NCI-H2196 treated with DMSO at 0.1 percent for 48 hours (cell line): Measurements from ENCODE around the gene OTUD3.

Experiments used
- DNase-seq: peaks from one replicate; lab custom pipeline; 2025; ENCODE audit not compliant: unreplicated experiment; lab: John Stamatoyannopoulos, UW

OTUD3 gene

DNA sequence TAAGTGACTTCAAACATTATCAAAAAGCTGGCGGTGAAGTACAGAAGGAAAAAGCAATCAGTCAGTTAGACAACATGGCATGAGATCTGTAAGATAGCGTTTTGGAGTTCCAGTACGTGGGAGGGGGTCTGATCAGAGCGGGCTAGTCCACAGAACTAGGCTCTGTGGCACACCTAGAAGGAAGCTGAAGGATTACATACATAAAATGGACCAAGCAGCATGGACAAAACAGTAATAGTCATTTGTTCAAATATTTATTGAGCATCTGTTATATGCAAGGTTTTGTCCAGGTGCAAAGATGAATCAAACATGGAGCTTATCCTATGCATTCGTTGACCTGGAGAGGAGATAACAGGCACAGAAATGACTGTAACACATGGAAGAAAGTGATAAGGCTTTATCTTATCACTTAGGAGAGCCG lies 64.1 kb downstream of the OTUD3 start:
- no peak for DNase-seq

DNA sequence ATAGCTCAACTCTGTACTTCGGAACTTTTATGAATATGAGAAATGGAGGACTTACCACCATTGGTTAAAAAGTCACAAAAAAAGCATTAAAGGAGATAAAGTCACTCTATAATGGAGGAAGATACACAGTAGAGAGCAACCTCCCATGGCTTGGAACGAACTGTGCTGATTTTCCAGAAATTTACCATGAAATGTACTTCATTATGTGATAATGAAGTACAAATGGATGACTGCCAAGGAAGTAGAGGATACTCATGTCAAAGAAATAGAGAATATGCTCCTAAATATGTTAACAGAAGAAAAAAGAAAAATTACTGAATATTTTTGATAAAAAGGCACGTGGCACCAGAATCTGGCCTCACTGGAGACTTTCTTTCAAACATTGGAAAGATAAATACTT lies 64.8 kb downstream of the OTUD3 start:
- DNase-seq, result no peak

DNA sequence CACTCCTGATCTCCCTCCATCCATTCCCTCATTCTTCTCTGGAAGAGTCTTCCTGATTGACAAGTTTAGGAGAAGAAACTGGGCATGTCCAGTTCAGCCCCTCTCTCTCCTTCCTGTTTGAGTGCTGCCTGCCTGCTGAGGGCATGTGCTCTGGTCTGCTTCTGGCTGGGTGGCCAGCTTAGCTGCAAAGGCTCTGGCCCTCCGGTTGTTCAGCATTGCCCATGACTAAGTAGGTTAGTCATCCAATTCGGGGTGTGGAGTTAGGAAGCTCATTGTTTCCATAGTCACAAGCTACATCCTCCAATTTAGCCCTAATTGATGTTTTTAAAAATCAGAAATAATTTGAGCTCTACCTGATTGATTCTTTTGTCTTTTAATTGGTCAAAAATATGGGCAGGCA lies 66.8 kb downstream of the OTUD3 start:
- no peak for DNase-seq

DNA sequence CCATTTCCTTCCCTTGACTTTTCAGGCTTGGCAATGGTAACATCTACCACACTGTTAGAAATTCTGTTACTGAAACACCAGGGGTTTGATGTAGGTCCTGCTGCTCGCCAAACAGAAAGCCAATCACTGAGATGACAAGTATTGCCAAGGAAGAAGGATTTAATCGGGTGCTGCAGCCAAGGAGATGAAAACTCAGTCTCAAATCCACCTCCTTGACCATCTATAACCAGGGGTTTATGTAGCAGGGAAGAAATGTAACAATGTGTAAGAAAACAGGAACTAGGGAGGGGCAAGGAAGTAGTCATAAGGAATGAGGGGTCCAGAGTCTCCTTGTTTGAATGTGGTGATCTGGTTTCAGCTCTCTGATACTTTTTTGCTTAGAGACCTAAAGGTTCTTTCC lies 71.9 kb downstream of the OTUD3 start:
- no peak for DNase-seq

DNA sequence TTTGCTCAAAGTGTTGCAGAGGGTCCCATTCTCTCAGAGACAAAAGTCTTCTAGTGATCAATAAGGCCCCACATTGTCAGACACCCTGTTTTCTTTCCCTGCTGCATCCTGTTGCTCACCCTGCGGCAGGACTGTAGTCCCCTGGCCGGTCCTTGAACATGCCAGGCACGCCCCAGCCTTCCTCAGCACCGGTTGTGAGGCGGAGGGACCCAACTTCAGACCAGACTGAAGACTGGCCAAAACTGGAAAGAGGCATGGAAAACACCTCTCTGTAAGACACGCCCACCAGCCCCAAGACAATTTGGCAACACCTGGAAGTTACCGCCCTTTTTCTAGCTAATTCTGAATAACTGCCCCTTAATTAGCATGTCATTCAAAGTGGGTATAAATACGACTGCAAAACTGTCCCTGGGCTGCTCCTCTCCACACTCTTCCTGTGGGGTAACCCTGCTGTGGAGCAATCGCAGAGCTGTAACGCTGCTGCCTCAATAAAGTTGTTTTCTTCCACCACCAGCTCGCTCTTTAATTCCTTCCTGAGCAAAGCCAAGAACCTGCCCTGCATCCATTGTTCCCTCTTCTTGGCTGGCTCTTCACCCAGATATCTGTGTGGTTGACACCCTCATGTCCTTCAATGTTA lies 73.5 kb downstream of the OTUD3 start:
- DNase-seq, result no peak

DNA sequence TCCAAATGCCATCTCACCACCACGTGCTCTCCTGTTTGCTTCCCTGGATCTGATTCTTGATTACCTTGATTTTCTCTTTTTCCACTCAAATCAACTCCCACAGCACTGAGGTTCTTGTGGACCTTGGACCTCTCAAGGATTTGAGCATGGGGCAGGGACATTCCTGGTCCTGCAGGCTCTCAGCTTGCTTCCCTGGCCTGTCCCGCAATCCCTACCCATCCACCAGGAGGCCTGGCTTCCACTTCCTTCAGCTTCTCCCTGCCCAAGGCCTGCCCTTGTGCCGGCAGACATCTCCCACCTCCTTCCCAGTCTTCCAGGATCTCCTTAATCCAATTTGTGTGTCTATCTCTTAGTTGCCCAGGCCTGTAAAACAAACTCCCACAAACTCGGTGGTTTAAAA lies 75.6 kb downstream of the OTUD3 start:
- no peak for DNase-seq

DNA sequence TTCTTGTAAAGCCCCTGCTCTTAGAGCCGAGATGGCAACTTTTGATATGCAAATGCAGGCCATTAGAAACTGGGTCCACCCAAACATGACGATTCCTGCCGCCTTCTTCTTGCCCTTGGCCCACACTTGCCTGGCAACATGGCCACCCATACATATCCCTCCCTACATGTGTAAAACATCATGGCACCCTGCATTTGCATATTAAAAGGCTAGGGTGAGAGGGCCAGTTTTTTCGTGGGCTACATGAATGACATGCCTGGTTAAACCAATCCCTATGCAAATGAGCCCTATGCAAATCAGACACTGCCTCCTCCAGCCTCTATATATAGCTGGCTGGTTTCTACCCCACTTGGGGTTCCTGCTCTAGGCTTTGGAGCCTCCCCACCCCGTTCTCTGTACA lies 78.4 kb downstream of the OTUD3 start:
- DNase-seq, result no peak
